B cell (primary cell): ENCODE measurements around the gene PHACTR1. TPM values are rescaled to one million over a fixed set of nuclear protein-coding genes. Genes with fewer than 3 reads are reported as not detected.
"Not testable (repeated sequence)": the region's sequence is repeated elsewhere in the genome, so short reads cannot be mapped to it uniquely, and the experiment has no call there.

Experiments used
- ATAC-seq: fragments of 200-7000 bp; cut with Tn5 transposase; one replicate; pipeline ENCODE4 v1.10.0; 2021; ENCODE audit warnings: low read depth, mild to moderate bottlenecking, moderate number of reproducible peaks, moderate library complexity
- CTCF ChIA-PET: fragments of 350-600 bp; sonication (Branson Sonifier 250); formaldehyde crosslinking; loops from one replicate; lab custom pipeline; 2021; ENCODE audit warnings: antibody characterized with exemption, inconsistent platforms; lab: Charles Lee
- POLR2A ChIA-PET: fragments of 350-600 bp; sonication (Branson Sonifier 250); formaldehyde crosslinking; loops from one replicate; lab custom pipeline; 2021; ENCODE audit warnings: antibody characterized with exemption; lab: Charles Lee
- DNase-seq: peaks from one replicate; pipeline ENCODE4 v3.0.0; 2013
- H2AFZ ChIP-seq: 2 replicates; pipeline ENCODE4 v1.6.1; 2012; ENCODE audit warnings: mild to moderate bottlenecking, low read depth, low read length; ENCODE audit not compliant: insufficient read depth, poor library complexity, severe bottlenecking
- H3K27ac ChIP-seq, 2 donors: 1 replicate in 1 of 2; 2 replicates in 1 of 2; pipeline ENCODE4 v1.5.1; 2012 to 2013; ENCODE audit warnings: low read length in 2 of 2, mild to moderate bottlenecking in 2 of 2, moderate library complexity in 1 of 2
- H3K27me3 ChIP-seq, 4 experiments: fragments of 200-600 bp in 1 of 4; sonication (generic) in 1 of 4; replicated peaks in 1 of 4; 1 replicate in 2 of 4; 2 replicates in 2 of 4; pipeline versions ENCODE4 v1.6.1 to v1.7.0; 2013 to 2016; ENCODE audit warnings: low read length in 3 of 4, mild to moderate bottlenecking in 2 of 4, mixed read lengths in 1 of 4, moderate library complexity in 1 of 4; ENCODE audit not compliant: insufficient read depth in 4 of 4, control insufficient read depth in 3 of 4; ENCODE audit errors: control extremely low read depth in 1 of 4
- H3K36me3 ChIP-seq, 2 experiments: replicated peaks in 1 of 2; 1 replicate in 1 of 2; 2 replicates in 1 of 2; pipeline versions ENCODE4 v1.6.1 to v1.7.1; 2013; ENCODE audit warnings: low read length in 1 of 2; ENCODE audit not compliant: insufficient read depth in 2 of 2, control insufficient read depth in 1 of 2; ENCODE audit errors: control extremely low read depth in 1 of 2, extremely low read depth in 1 of 2
- H3K4me1 ChIP-seq, 2 donors: fragments of 200-600 bp in 1 of 2; sonication (generic) in 1 of 2; 1 replicate in 1 of 2; 2 replicates in 1 of 2; pipeline versions ENCODE4 v1.5.1 to v1.6.1; 2013 to 2017; ENCODE audit warnings: low read length in 2 of 2; ENCODE audit not compliant: control insufficient read depth in 2 of 2, insufficient read depth in 2 of 2
- H3K4me2 ChIP-seq: replicated peaks from 2 replicates; pipeline ENCODE3; 2012; ENCODE audit warnings: mild to moderate bottlenecking, low read depth, low read length; ENCODE audit not compliant: poor library complexity, severe bottlenecking
- H3K4me3 ChIP-seq, 5 experiments: fragments of 200-600 bp in 1 of 5; sonication (generic) in 1 of 5; 1 replicate in 3 of 5; 2 replicates in 2 of 5; pipeline versions ENCODE4 v1.5.1 to v1.7.0; 2011 to 2016; ENCODE audit warnings: low read length in 4 of 5, mild to moderate bottlenecking in 4 of 5, low read depth in 2 of 5, control low read depth in 1 of 5, moderate library complexity in 1 of 5; ENCODE audit not compliant: insufficient read depth in 1 of 5; ENCODE audit errors: control extremely low read depth in 1 of 5, extremely low read depth in 1 of 5
- H3K79me2 ChIP-seq: fragments of 200-600 bp; sonication (generic); one replicate; pipeline ENCODE4 v1.6.0; 2016; ENCODE audit warnings: low read length; ENCODE audit not compliant: control insufficient read depth, insufficient read depth
- H3K9ac ChIP-seq: fragments of 200-600 bp; sonication (generic); 2 replicates; pipeline ENCODE4 v1.6.1; 2017; ENCODE audit warnings: mild to moderate bottlenecking, low read length, moderate library complexity
- H3K9me3 ChIP-seq, 3 donors: one replicate each; pipeline versions ENCODE4 v1.6.1 to v1.7.1; 2013; ENCODE audit warnings: low read length in 2 of 3; ENCODE audit not compliant: control insufficient read depth in 2 of 3, insufficient read depth in 1 of 3; ENCODE audit errors: control extremely low read depth in 1 of 3
- H4K20me1 ChIP-seq: 2 replicates; pipeline ENCODE4 v1.6.0; 2012; ENCODE audit warnings: mild to moderate bottlenecking, low read length; ENCODE audit not compliant: insufficient read depth, control insufficient read depth, poor library complexity, severe bottlenecking
- H3K27ac Mint-ChIP-seq: one replicate; pipeline ENCODE4 v1.8.0; 2021; ENCODE audit warnings: mixed read lengths
- H3K27me3 Mint-ChIP-seq: one replicate; pipeline ENCODE4 v1.8.0; 2021; ENCODE audit warnings: mixed read lengths
- H3K4me1 Mint-ChIP-seq: one replicate; pipeline ENCODE4 v1.8.0; 2021; ENCODE audit warnings: mixed read lengths
- H3K4me3 Mint-ChIP-seq: one replicate; pipeline ENCODE4 v1.8.0; 2021; ENCODE audit warnings: mixed read lengths
- H3K9me3 Mint-ChIP-seq: one replicate; pipeline ENCODE4 v1.8.0; 2022; ENCODE audit warnings: mixed read lengths; ENCODE audit not compliant: insufficient read depth
- EZH2 ChIP-seq: IDR thresholded peaks from 2 replicates; pipeline ENCODE4 v1.6.1; 2012; ENCODE audit warnings: borderline replicate concordance, low read depth, mild to moderate bottlenecking, moderate library complexity, low read length; ENCODE audit not compliant: insufficient read depth, poor library complexity, severe bottlenecking
- whole genome bisulfite sequencing: methylation state at CpG from one replicate; pipeline ENCODE4 v1.1.5; 2013; ENCODE audit warnings: missing lambda C conversion rate; ENCODE audit not compliant: insufficient coverage; 5-methylcytosine and 5-hydroxymethylcytosine counted together
- intact Hi-C: fragments of 100-400 bp; cut with micrococcal nuclease; formaldehyde crosslinking; loops from one replicate; pipeline ENCODE4 v1.10.0; 2022
- polyA plus RNA-seq: library from polyadenylated mRNA; depleted of rRNA; stranded (reverse); fragments of >200 nt; gene quantifications from 2 replicates; pipeline ENCODE4 v1.2.3, GENCODE V29; 2012
- total RNA-seq, 2 donors: library from RNA; stranded (reverse); fragments of 120-200 nt in 1 of 2; gene quantifications; 1 replicate in 1 of 2; 2 replicates in 1 of 2; pipeline versions ENCODE4 v1.2.3 to v1.2.4, GENCODE V29; 2013 to 2022
- TF ChIP-seq, protein P1 (sequence below): fragments of 200-600 bp; IDR thresholded peaks from one replicate; pipeline ENCODE4 v1.8.0; 2022; ENCODE audit warnings: antibody characterized with exemption, mild to moderate bottlenecking

Gene PHACTR1
- total and polyA plus RNA-seq, 2 donors (not counting 1 experiment from before 2014, with no cell fraction given), result 30.2 to 129 TPM

- CTCF ChIA-PET, result no interaction called here
- Histone ChIP-seq H3K27ac (no peak overlapping the region), H2AFZ (no peak overlapping the region), H3K4me2 (no peak overlapping the region), H3K79me2 (no peaks in the 10 kb centered on the region), H3K9me3 (peaks cover 0 to 3% (median 0%) of the 10 kb centered on the region in 3 donors), H3K9ac (no peak overlapping the region), H3K36me3 (no peaks in the 10 kb centered on the region), H3K4me1 (no peaks in the 10 kb centered on the region), H3K4me3 (no peak overlapping the region), H3K27me3 (peaks cover 0 to 5% (median 1%) of the 10 kb centered on the region in 4 experiments), H4K20me1 (no peaks in the 10 kb centered on the region)
- Mint-ChIP-seq H3K9me3 (no peaks in the 10 kb centered on the region), H3K4me3 (no peak overlapping the region), H3K4me1 (no peaks in the 10 kb centered on the region), H3K27ac (no peak overlapping the region), H3K27me3 (peaks cover 19% of the 10 kb centered on the region)
- DNase-seq (no peak), ATAC-seq (no peak)
- POLR2A ChIA-PET, result no interaction called here
- TF ChIP-seq, protein P1, sequence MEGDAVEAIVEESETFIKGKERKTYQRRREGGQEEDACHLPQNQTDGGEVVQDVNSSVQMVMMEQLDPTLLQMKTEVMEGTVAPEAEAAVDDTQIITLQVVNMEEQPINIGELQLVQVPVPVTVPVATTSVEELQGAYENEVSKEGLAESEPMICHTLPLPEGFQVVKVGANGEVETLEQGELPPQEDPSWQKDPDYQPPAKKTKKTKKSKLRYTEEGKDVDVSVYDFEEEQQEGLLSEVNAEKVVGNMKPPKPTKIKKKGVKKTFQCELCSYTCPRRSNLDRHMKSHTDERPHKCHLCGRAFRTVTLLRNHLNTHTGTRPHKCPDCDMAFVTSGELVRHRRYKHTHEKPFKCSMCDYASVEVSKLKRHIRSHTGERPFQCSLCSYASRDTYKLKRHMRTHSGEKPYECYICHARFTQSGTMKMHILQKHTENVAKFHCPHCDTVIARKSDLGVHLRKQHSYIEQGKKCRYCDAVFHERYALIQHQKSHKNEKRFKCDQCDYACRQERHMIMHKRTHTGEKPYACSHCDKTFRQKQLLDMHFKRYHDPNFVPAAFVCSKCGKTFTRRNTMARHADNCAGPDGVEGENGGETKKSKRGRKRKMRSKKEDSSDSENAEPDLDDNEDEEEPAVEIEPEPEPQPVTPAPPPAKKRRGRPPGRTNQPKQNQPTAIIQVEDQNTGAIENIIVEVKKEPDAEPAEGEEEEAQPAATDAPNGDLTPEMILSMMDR, result no peak
- no peak for TF ChIP-seq EZH2
- 100% methylated on average over 3 of the region's 4 CpGs for WGBS
- intact Hi-C loops, result no loop called here
Measured at GRCh38 chr6:13157293-13157692, 440.7 kb downstream of the PHACTR1 start.

- H3K4me3 Mint-ChIP-seq, result no peak overlapping the region
- H3K9me3 ChIP-seq, result peaks cover 0 to 7% (median 0%) of the 10 kb centered on the region in 3 donors
- no peak overlapping the region for H3K27ac Mint-ChIP-seq
- H3K4me3 ChIP-seq, result no peak overlapping the region
- no peak overlapping the region for H3K27ac ChIP-seq
- peaks cover 2% of the 10 kb centered on the region for H3K4me1 Mint-ChIP-seq
- no peak overlapping the region for H2AFZ ChIP-seq
- H3K4me1 ChIP-seq, result peaks cover 0 to 3% of the 10 kb centered on the region in 2 donors
- TF ChIP-seq EZH2, result no peak
- TF ChIP-seq, protein P1, result no peak
- POLR2A ChIA-PET, result no interaction called here
- no peaks in the 10 kb centered on the region for H3K9me3 Mint-ChIP-seq
- no peaks in the 10 kb centered on the region for H4K20me1 ChIP-seq
- intact Hi-C loops, result no loop called here
- H3K27me3 ChIP-seq, result peaks cover 0 to 5% (median 1%) of the 10 kb centered on the region in 4 experiments
- H3K79me2 ChIP-seq, result no peaks in the 10 kb centered on the region
- H3K4me2 ChIP-seq, result no peak overlapping the region
- no peak overlapping the region for H3K9ac ChIP-seq
- no peaks in the 10 kb centered on the region for H3K36me3 ChIP-seq
- WGBS, result 52% methylated on average over 3 of the region's 3 CpGs
- CTCF ChIA-PET, result no interaction called here
- DNase-seq (no peak), ATAC-seq (no peak)
- H3K27me3 Mint-ChIP-seq, result peaks cover 19% of the 10 kb centered on the region
Measured at GRCh38 chr6:13159300-13159699, 442.7 kb downstream of the PHACTR1 start.

- H3K9me3 ChIP-seq, H3K4me1 Mint-ChIP-seq, H3K4me3 ChIP-seq, H3K79me2 ChIP-seq, ATAC-seq, H2AFZ ChIP-seq, intact Hi-C loops, H3K27ac Mint-ChIP-seq, H3K4me1 ChIP-seq, H3K9me3 Mint-ChIP-seq, H4K20me1 ChIP-seq, H3K9ac ChIP-seq, POLR2A ChIA-PET, H3K4me2 ChIP-seq, H3K36me3 ChIP-seq, DNase-seq, H3K27ac ChIP-seq, CTCF ChIA-PET, H3K4me3 Mint-ChIP-seq, H3K27me3 ChIP-seq: not testable (repeated sequence)
- 96% methylated on average over 3 of the region's 5 CpGs for WGBS
- H3K27me3 Mint-ChIP-seq, result peaks cover 15% of the 10 kb centered on the region
Measured at GRCh38 chr6:13159822-13160221, 443.3 kb downstream of the PHACTR1 start.
